ENCODE measurements around the gene FAM53B.

FAM53B gene

GRCh38 chr10:124661660-124662180, 82.5 kb downstream of the FAM53B start:
- DNase-seq (ENCODE audit: extremely low read depth, low read depth): no peak
- TF ChIP-seq CTCF (IDR thresholded peaks at IDR 0.05; ENCODE audit: low read depth, low read length): no peak

- DNase-seq (ENCODE audit: extremely low read depth, low read depth): no peak
- TF ChIP-seq CTCF (IDR thresholded peaks at IDR 0.05; ENCODE audit: low read depth, low read length): no peak
Measured at GRCh38 chr10:124660404-124661125, 83.6 kb downstream of the FAM53B start.

GRCh38 chr10:124659380-124659779, 84.8 kb downstream of the FAM53B start:
- no peak for DNase-seq (ENCODE audit: extremely low read depth, low read depth)
- TF ChIP-seq CTCF (IDR thresholded peaks at IDR 0.05; ENCODE audit: low read depth, low read length): no peak

GRCh38 chr10:124658591-124659242, 85.5 kb downstream of the FAM53B start:
- no peak for DNase-seq (ENCODE audit: extremely low read depth, low read depth)
- TF ChIP-seq CTCF (IDR thresholded peaks at IDR 0.05; ENCODE audit: low read depth, low read length): no peak

- no peak for DNase-seq (ENCODE audit: extremely low read depth, low read depth)
- TF ChIP-seq CTCF (IDR thresholded peaks at IDR 0.05; ENCODE audit: low read depth, low read length): no peak
Measured at GRCh38 chr10:124657806-124658205, 86.4 kb downstream of the FAM53B start.

GRCh38 chr10:124656541-124656940, 87.6 kb downstream of the FAM53B start:
- DNase-seq (ENCODE audit: extremely low read depth, low read depth): no peak
- no peak for TF ChIP-seq CTCF (IDR thresholded peaks at IDR 0.05; ENCODE audit: low read depth, low read length)

GRCh38 chr10:124656113-124656490, 88.1 kb downstream of the FAM53B start:
- no peak for TF ChIP-seq CTCF (IDR thresholded peaks at IDR 0.05; ENCODE audit: low read depth, low read length)
- no peak for DNase-seq (ENCODE audit: extremely low read depth, low read depth)

All from AG09319 (cell line).